ENCODE data around the gene CXCL16.

The CXCL16 gene

DNA sequence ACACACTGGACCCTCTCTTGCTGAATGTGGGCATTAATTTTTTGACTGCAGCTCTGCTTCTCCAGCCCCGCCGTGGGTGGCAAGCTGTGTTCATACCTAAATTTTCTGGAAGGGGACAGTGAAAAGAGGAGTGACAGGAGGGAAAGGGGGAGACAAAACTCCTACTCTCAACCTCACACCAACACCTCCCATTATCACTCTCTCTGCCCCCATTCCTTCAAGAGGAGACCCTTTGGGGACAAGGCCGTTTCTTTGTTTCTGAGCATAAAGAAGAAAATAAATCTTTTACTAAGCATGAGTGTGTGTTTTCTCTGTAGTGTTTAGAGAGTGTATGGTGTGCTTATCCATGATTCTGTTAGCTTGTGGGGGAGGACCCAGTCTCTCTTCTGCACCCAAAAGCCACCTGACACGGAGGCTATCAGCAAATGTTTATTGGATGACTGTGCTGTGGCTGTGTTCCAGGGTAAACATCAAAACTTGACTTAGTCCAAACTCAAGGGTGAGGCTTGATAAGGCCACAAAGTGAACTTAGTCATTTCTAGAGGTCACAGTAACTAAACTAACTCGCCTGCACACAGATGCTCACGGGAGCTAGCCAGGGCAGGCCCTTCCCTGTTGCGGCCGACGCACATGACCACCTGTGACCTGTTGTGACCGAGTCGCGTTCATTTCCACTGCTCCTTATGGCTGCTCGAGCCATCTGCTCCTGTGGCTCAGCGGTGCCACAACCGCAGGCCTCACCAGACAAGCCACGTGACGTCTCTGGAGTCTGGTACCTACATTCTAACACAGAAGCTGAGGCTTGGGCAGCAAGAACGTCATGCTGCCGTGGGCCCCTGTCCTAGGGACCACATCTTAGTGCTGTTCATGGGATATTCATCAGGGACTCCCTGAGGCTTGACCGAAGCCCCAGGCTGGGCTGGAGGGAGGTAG, 18.3 kb downstream of the CXCL16 start:
- H3K4me3 ChIP-seq (ENCODE audit: low read depth, low read length) = no peak overlapping the region
- DNase-seq = no peak

DNA sequence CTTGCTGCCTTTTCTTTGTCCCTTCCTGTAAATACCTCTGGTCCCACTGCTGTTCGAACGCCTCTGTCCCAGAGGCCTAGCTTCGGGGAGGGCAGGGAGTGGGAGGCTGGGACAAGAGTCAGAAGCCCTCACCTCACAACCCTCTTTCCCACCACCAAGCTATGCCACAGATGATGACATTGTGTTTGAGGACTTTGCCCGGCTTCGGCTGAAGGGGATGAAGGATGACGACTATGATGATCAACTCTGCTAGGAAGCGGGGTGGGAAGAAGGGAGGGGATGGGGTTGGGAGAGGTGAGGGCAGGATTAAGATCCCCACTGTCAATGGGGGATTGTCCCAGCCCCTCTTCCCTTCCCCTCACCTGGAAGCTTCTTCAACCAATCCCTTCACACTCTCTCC, 18.9 kb downstream of the CXCL16 start:
- no peak for TF ChIP-seq CTCF (IDR thresholded peaks at IDR 0.05; ENCODE audit: low read depth, low read length)
- Histone ChIP-seq H3K27me3 (no peaks in the 10 kb centered on the region), H3K36me3 (no peaks in the 10 kb centered on the region), H3K9me3 (no peaks in the 10 kb centered on the region), H3K4me1 (no peaks in the 10 kb centered on the region), H3K4me3 (ENCODE audit: low read depth, low read length) (no peak overlapping the region)
- DNase-seq = no peak

More for the DNA sequence above, 18.3 kb downstream of the CXCL16 start:
- TF ChIP-seq CTCF (IDR thresholded peaks at IDR 0.05; ENCODE audit: low read depth, low read length) = no peak
- Histone ChIP-seq H3K27me3 (no peaks in the 10 kb centered on the region), H3K9me3 (no peaks in the 10 kb centered on the region), H3K4me1 (no peaks in the 10 kb centered on the region), H3K36me3 (no peaks in the 10 kb centered on the region)

DNA sequence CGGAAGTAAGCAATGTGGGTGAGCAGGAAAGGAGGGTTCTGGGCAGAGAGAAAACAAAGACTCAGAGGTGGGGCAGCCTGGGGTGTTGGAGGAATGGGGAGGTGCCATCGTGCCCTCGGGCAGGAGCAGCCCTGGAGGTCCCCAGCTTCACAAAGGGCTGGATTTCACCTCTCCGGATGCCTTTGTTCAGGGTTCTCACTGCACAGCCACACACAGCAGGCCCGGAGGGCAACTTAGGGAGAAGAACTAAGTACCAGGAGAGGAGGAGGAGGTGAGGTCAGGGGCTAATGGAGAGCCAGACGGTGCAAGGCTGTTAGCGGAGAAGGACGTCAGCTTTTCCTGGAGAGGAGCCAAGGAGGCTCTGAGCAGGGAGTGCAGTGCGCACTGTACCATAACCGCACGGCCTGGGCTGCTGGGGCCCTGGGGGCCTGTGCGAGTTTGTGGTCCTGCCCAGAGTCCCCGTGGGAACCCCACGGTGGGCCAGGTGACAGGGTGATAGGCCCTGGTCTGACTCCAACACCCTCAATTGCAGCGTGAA, 20.0 kb downstream of the CXCL16 start:
- Histone ChIP-seq H3K4me3 (ENCODE audit: low read depth, low read length) (no peak overlapping the region), H3K27me3 (no peaks in the 10 kb centered on the region), H3K36me3 (no peaks in the 10 kb centered on the region), H3K9me3 (no peaks in the 10 kb centered on the region), H3K4me1 (no peaks in the 10 kb centered on the region)
- peak; percentile 41 for DNase-seq
- TF ChIP-seq CTCF (IDR thresholded peaks at IDR 0.05; ENCODE audit: low read depth, low read length) = no peak

DNA sequence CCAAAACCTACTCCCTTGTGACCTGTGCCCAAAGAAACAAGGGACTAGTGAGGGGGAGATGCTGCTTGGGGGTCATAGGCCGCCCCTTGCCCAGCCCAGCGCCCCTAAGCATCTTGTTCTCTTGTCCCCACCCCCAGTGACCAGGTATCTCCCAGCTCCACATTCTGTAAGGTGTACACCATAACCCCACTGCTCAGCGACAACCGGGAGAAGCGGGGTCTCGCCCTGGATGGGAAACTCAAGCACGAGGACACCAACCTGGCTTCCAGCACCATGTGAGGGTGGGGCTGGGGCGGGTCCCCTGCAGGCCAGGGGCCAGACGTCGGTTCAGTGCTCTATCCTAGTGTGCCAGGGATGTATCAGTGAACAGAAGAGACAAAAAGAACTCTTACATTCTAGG, 20.6 kb downstream of the CXCL16 start:
- DNase-seq = no peak
- no peaks in the 10 kb centered on the region for H3K36me3 ChIP-seq
- TF ChIP-seq CTCF (IDR thresholded peaks at IDR 0.05; ENCODE audit: low read depth, low read length) = no peak
- no peaks in the 10 kb centered on the region for H3K27me3 ChIP-seq
- H3K4me1 ChIP-seq = no peaks in the 10 kb centered on the region
- H3K9me3 ChIP-seq = no peaks in the 10 kb centered on the region
- H3K4me3 ChIP-seq (ENCODE audit: low read depth, low read length) = no peak overlapping the region

DNA sequence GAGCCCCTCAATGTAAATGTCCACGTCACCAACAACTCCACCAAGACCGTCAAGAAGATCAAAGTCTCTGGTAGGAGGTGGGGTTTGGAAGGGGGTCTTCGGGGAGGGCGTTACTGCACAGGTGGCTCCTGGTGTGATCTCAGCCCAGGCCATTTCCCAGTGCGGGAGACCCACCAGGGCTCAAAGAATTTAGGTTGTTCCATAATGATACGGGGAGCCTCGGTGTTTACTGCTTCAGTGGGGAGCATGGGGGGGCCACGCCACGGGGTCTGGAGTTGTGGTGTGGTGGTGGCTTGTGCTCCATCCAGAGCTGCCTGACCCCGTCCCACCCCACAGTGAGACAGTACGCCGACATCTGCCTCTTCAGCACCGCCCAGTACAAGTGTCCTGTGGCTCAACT, 21.5 kb downstream of the CXCL16 start:
- no peak for TF ChIP-seq CTCF (IDR thresholded peaks at IDR 0.05; ENCODE audit: low read depth, low read length)
- no peak overlapping the region for H3K4me3 ChIP-seq (ENCODE audit: low read depth, low read length)
- no peaks in the 10 kb centered on the region for H3K9me3 ChIP-seq
- no peaks in the 10 kb centered on the region for H3K4me1 ChIP-seq
- H3K36me3 ChIP-seq = no peaks in the 10 kb centered on the region
- no peak for DNase-seq
- H3K27me3 ChIP-seq = no peaks in the 10 kb centered on the region

- Histone ChIP-seq H3K27me3 (no peaks in the 10 kb centered on the region), H3K4me1 (no peaks in the 10 kb centered on the region), H3K36me3 (no peaks in the 10 kb centered on the region), H3K9me3 (no peaks in the 10 kb centered on the region), H3K4me3 (ENCODE audit: low read depth, low read length) (no peak overlapping the region)
- no peak for TF ChIP-seq CTCF (IDR thresholded peaks at IDR 0.05; ENCODE audit: low read depth, low read length)
- DNase-seq = no peak
These were observed 21.9 kb downstream of the CXCL16 start for GRCh38 chr17:4717791-4718190.
